HCT116 (cell line): Measurements from ENCODE around the gene MX2. TPM values are rescaled to one million over a fixed set of nuclear protein-coding genes. Genes with fewer than 3 reads are reported as not detected.

Experiments
- ATAC-seq: fragments of 200-7000 bp; cut with Tn5 transposase; 2 replicates; pipeline ENCODE4 v1.9.1; 2020; ENCODE audit warnings: mild to moderate bottlenecking, moderate library complexity
- BruUV-seq: library from RNA; stranded (reverse); fragments of 400-500 nt; replicated peaks from 2 replicates; lab custom pipeline; 2021; lab: Mats Ljungman, UMichigan
- CTCF ChIA-PET: fragments of 300-600 bp; sonication (Branson Sonifier 250); formaldehyde crosslinking; loops from one replicate; lab custom pipeline; 2021; ENCODE audit warnings: antibody characterized with exemption; lab: Charles Lee
- POLR2A ChIA-PET: fragments of 300-600, 350-600 bp; sonication (Branson Sonifier 250); formaldehyde crosslinking; loops from one replicate; lab custom pipeline; 2021; ENCODE audit warnings: antibody characterized with exemption; lab: Charles Lee
- RAD21 ChIA-PET, 2 experiments: fragments of 300-600 bp; sonication (Branson Sonifier 250); formaldehyde crosslinking; loops; one replicate each; lab custom pipeline; 2023; ENCODE audit warnings: low total read pairs in 2 of 2; ENCODE audit not compliant: uncharacterized antibody in 2 of 2, unreplicated experiment in 2 of 2, low non-redundant PET in 1 of 2; lab: Charles Lee
- DNase-seq: peaks from one replicate; pipeline ENCODE4 v3.0.0-alpha.2; 2010; ENCODE audit warnings: low read depth, low spot score
- H2AFZ ChIP-seq: fragments of 200-600 bp; shearing (Covaris generic), sonication (generic); 2 replicates; pipeline ENCODE4 v1.6.1; 2017; ENCODE audit warnings: low read depth, mixed run types, mixed read lengths, antibody characterized with exemption, low read length; ENCODE audit not compliant: poor library complexity, severe bottlenecking
- H3K27ac ChIP-seq: 2 replicates; pipeline ENCODE4 v1.5.1; 2012; ENCODE audit warnings: low read depth, low read length
- H3K27me3 ChIP-seq: fragments of 200-600 bp; sonication (generic); 2 replicates; pipeline ENCODE4 v1.6.1; 2016; ENCODE audit warnings: mixed run types, low read length, mixed read lengths; ENCODE audit not compliant: insufficient read depth
- H3K36me3 ChIP-seq, 2 experiments: fragments of 200-500 bp in 1 of 2; fragments of 200-600 bp in 1 of 2; sonication (Bioruptor generic) in 1 of 2; sonication (generic) in 1 of 2; 2 replicates each; pipeline versions ENCODE4 v1.5.1 to v1.6.1; 2014 to 2016; ENCODE audit warnings: low read length in 2 of 2, inconsistent platforms in 1 of 2, mixed read lengths in 1 of 2, mixed run types in 1 of 2; ENCODE audit not compliant: insufficient read depth in 2 of 2, control insufficient read depth in 1 of 2
- H3K4me1 ChIP-seq, 2 experiments: fragments of 200-600 bp in 1 of 2; sonication (generic) in 1 of 2; 2 replicates each; pipeline versions ENCODE4 v1.5.1 to v1.6.1; 2012 to 2017; ENCODE audit warnings: low read length in 2 of 2, inconsistent platforms in 1 of 2, mild to moderate bottlenecking in 1 of 2, mixed read lengths in 1 of 2, mixed run types in 1 of 2, moderate library complexity in 1 of 2; ENCODE audit not compliant: insufficient read depth in 2 of 2, control insufficient read depth in 1 of 2
- H3K4me2 ChIP-seq: fragments of 200-600 bp; sonication (generic); 2 replicates; pipeline ENCODE4 v1.6.1; 2017; ENCODE audit warnings: mixed run types, low read length, mixed read lengths
- H3K4me3 ChIP-seq, 2 experiments: fragments of 200-600 bp in 1 of 2; sonication (generic) in 1 of 2; replicated peaks in 1 of 2; 2 replicates each; pipeline ENCODE4 v1.5.1; 2011 to 2016; ENCODE audit warnings: low read length in 2 of 2, control low read depth in 1 of 2, low read depth in 1 of 2, mild to moderate bottlenecking in 1 of 2, mixed read lengths in 1 of 2, mixed run types in 1 of 2
- H3K79me2 ChIP-seq: fragments of 200-600 bp; sonication (generic); 2 replicates; pipeline ENCODE4 v1.6.1; 2017; ENCODE audit warnings: mild to moderate bottlenecking, mixed run types, low read length, moderate library complexity, mixed read lengths; ENCODE audit not compliant: insufficient read depth
- H3K9ac ChIP-seq: fragments of 200-600 bp; sonication (generic); 2 replicates; pipeline ENCODE4 v1.6.1; 2016; ENCODE audit warnings: low read length, mixed read lengths
- H3K9me2 ChIP-seq: fragments of 200-600 bp; sonication (generic), shearing (Covaris generic); 2 replicates; pipeline ENCODE4 v1.6.1; 2017; ENCODE audit warnings: mixed run types, mild to moderate bottlenecking, moderate library complexity; ENCODE audit not compliant: insufficient read depth
- H3K9me3 ChIP-seq, 2 experiments: fragments of 200-500 bp in 1 of 2; fragments of 200-600 bp in 1 of 2; sonication (Bioruptor generic) in 1 of 2; sonication (generic) in 1 of 2; 2 replicates each; pipeline ENCODE4 v1.6.1; 2014 to 2017; ENCODE audit warnings: low read length in 2 of 2, mixed read lengths in 2 of 2, inconsistent platforms in 1 of 2, low read depth in 1 of 2, mild to moderate bottlenecking in 1 of 2, mixed run types in 1 of 2, moderate library complexity in 1 of 2; ENCODE audit not compliant: control insufficient read depth in 1 of 2, insufficient read depth in 1 of 2
- H4K20me1 ChIP-seq: fragments of 200-600 bp; sonication (generic), shearing (Covaris generic); 2 replicates; pipeline ENCODE4 v1.6.1; 2017; ENCODE audit warnings: mixed run types, mild to moderate bottlenecking, moderate library complexity; ENCODE audit not compliant: insufficient read depth
- CBX3 ChIP-seq: IDR thresholded peaks from 2 replicates; pipeline ENCODE4 v1.6.1; 2012; ENCODE audit warnings: low read depth
- CEBPB ChIP-seq: IDR thresholded peaks from 2 replicates; pipeline ENCODE4 v1.6.1; 2012; ENCODE audit warnings: low read depth
- CTCF ChIP-seq, 3 experiments: fragments of 200-600 bp in 1 of 3; sonication (generic) in 1 of 3; IDR thresholded peaks in 2 of 3; conservative IDR thresholded peaks in 1 of 3; 2 replicates each; pipeline ENCODE4 v1.5.1; 2012 to 2017; ENCODE audit warnings: low read depth in 2 of 3, low read length in 2 of 3, antibody characterized with exemption in 1 of 3, borderline replicate concordance in 1 of 3, control low read depth in 1 of 3, mild to moderate bottlenecking in 1 of 3, mixed read lengths in 1 of 3, mixed run types in 1 of 3, moderate library complexity in 1 of 3; ENCODE audit not compliant: insufficient read depth in 1 of 3
- EGR1 ChIP-seq: IDR thresholded peaks from 2 replicates; pipeline ENCODE4 v1.6.1; 2012; ENCODE audit warnings: low read depth
- ELF1 ChIP-seq: IDR thresholded peaks from 2 replicates; pipeline ENCODE4 v1.6.1; 2012; ENCODE audit warnings: low read depth, borderline replicate concordance
- EZH2 ChIP-seq: fragments of 200-600 bp; sonication (generic); IDR thresholded peaks from 2 replicates; pipeline ENCODE4 v1.6.1; 2017; ENCODE audit warnings: antibody characterized with exemption, mixed run types
- EZH2phosphoT487 ChIP-seq: fragments of 200-600 bp; IDR thresholded peaks from 2 replicates; pipeline ENCODE4 v1.6.1; 2018; ENCODE audit warnings: antibody characterized with exemption, borderline replicate concordance
- RAD21 ChIP-seq: IDR thresholded peaks from 2 replicates; pipeline ENCODE4 v1.6.1; 2012; ENCODE audit warnings: low read depth, mild to moderate bottlenecking
- REST ChIP-seq: IDR thresholded peaks from 2 replicates; pipeline ENCODE4 v1.6.1; 2012; ENCODE audit warnings: low read depth
- SP1 ChIP-seq: IDR thresholded peaks from 2 replicates; pipeline ENCODE4 v1.6.1; 2012; ENCODE audit warnings: low read depth
- SRF ChIP-seq: IDR thresholded peaks from 2 replicates; pipeline ENCODE4 v1.6.1; 2012; ENCODE audit warnings: low read depth
- TCF7L2 ChIP-seq: IDR thresholded peaks from 2 replicates; pipeline ENCODE4 v1.7.0; 2011; ENCODE audit warnings: borderline replicate concordance, inconsistent platforms; ENCODE audit not compliant: insufficient read depth, insufficient read length; ENCODE audit errors: extremely low read depth
- intact Hi-C: fragments of 100-400 bp; cut with micrococcal nuclease; formaldehyde crosslinking; loops from 2 replicates; pipeline ENCODE4 v1.10.0; 2022
- total RNA-seq: library from RNA; stranded (reverse); gene quantifications from one replicate; pipeline ENCODE4 v1.2.1, GENCODE V29; 2021; ENCODE audit not compliant: unreplicated experiment
- TF ChIP-seq, protein P1 (sequence below): IDR thresholded peaks from 2 replicates; pipeline ENCODE4 v1.6.1; 2012

Gene MX2
- total RNA-seq, 1 experiment from 2014 or later: 0.22 TPM

- H3K9me2 ChIP-seq: no peaks in the 10 kb centered on the region
- no peak overlapping the region for H3K27ac ChIP-seq
- no TSS peak for BruUV-seq
- no peak overlapping the region for H2AFZ ChIP-seq
- RAD21 ChIA-PET: no interaction called here
- H3K9me3 ChIP-seq: no peaks in the 10 kb centered on the region
- H3K4me2 ChIP-seq: no peak overlapping the region
- H3K27me3 ChIP-seq: no peaks in the 10 kb centered on the region
- POLR2A ChIA-PET: no interaction called here
- no peaks in the 10 kb centered on the region for H4K20me1 ChIP-seq
- H3K4me1 ChIP-seq: no peaks in the 10 kb centered on the region
- no peaks in the 10 kb centered on the region for H3K79me2 ChIP-seq
- H3K36me3 ChIP-seq: no peaks in the 10 kb centered on the region
- intact Hi-C loops: no loop called here
- no peak for DNase-seq
- CTCF ChIA-PET: no interaction called here
- H3K4me3 ChIP-seq: no peak overlapping the region
- TF ChIP-seq CEBPB (no peak), SP1 (no peak), EZH2phosphoT487 (no peak)
- no peak for ATAC-seq
- no peak overlapping the region for H3K9ac ChIP-seq
These were observed 39.1 kb upstream of the MX2 start for GRCh38 chr21:41322496-41323382.

GRCh38 chr21:41325138-41325912 is 36.5 kb upstream of the MX2 start:
- BruUV-seq: no TSS peak
- H3K79me2 ChIP-seq: no peaks in the 10 kb centered on the region
- POLR2A ChIA-PET: no interaction called here
- H4K20me1 ChIP-seq: no peaks in the 10 kb centered on the region
- H3K27me3 ChIP-seq: no peaks in the 10 kb centered on the region
- intact Hi-C loops: no loop called here
- ATAC-seq (no peak), DNase-seq (no peak)
- H3K27ac ChIP-seq: no peak overlapping the region
- no peak overlapping the region for H3K4me2 ChIP-seq
- H2AFZ ChIP-seq: no peak overlapping the region
- no peak overlapping the region for H3K4me3 ChIP-seq
- H3K36me3 ChIP-seq: no peaks in the 10 kb centered on the region
- CTCF ChIA-PET: no interaction called here
- H3K9me3 ChIP-seq: no peaks in the 10 kb centered on the region
- H3K9me2 ChIP-seq: no peaks in the 10 kb centered on the region
- H3K9ac ChIP-seq: no peak overlapping the region
- RAD21 ChIA-PET: no interaction called here
- H3K4me1 ChIP-seq: no peaks in the 10 kb centered on the region
- TF ChIP-seq EZH2phosphoT487 (no peak), ELF1 (no peak), SRF (no peak), TCF7L2 (no peak), EZH2 (no peak), RAD21 (no peak), REST (no peak), CBX3 (no peak), CTCF (IDR thresholded peaks at IDR 0.05 in 2 of 3, conservative IDR thresholded peaks at IDR 0.05 in 1 of 3; ENCODE audit: borderline replicate concordance in 1 of 3, insufficient read depth in 1 of 3, low read depth in 2 of 3, low read length in 2 of 3) (no peak), EGR1 (no peak)
- TF ChIP-seq, protein P1, sequence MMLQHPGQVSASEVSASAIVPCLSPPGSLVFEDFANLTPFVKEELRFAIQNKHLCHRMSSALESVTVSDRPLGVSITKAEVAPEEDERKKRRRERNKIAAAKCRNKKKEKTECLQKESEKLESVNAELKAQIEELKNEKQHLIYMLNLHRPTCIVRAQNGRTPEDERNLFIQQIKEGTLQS: no peak
